ENCODE results near the gene HERC5. TPM values are rescaled to one million over a fixed set of nuclear protein-coding genes. Genes with fewer than 3 reads are reported as not detected.
A peak's percentile ranks its signal among the peaks of the same experiment; 100 is the strongest.
"Not testable (repeated sequence)": the region's sequence is repeated elsewhere in the genome, so short reads cannot be mapped to it uniquely, and the experiment has no call there.

Gene HERC5
- total RNA-seq, 1 donor from 2014 or later: 1.5 TPM

GRCh38 chr4:88445252-88445651 lies 11.7 kb upstream of the HERC5 start:
- intact Hi-C loops (cut with DNase I): no loop called here
- no peak for DNase-seq
- ATAC-seq (ENCODE audit: poor library complexity): no peak

DNA sequence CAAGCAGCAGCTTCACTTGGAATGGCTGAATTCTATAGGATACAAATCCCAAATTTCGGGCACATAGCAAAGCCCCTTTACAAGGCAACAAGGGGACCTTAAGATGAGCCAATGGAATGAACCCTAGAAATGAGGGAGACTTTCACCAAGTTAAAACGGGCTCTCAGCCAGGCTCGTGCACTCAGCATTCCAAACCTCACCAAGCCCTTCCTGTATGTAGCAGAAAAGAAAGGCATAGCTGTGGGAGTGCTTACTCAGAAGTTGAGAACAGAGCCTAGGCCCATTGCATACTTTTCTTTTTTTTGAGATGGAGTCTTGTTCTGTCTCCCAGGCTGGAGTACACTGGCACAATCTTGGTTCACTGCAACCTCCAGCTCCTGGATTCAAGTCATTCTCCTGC lies 10.8 kb upstream of the HERC5 start:
- DNase-seq (no peak), ATAC-seq (ENCODE audit: poor library complexity) (no peak)
- intact Hi-C loops (cut with DNase I): no loop called here

DNA sequence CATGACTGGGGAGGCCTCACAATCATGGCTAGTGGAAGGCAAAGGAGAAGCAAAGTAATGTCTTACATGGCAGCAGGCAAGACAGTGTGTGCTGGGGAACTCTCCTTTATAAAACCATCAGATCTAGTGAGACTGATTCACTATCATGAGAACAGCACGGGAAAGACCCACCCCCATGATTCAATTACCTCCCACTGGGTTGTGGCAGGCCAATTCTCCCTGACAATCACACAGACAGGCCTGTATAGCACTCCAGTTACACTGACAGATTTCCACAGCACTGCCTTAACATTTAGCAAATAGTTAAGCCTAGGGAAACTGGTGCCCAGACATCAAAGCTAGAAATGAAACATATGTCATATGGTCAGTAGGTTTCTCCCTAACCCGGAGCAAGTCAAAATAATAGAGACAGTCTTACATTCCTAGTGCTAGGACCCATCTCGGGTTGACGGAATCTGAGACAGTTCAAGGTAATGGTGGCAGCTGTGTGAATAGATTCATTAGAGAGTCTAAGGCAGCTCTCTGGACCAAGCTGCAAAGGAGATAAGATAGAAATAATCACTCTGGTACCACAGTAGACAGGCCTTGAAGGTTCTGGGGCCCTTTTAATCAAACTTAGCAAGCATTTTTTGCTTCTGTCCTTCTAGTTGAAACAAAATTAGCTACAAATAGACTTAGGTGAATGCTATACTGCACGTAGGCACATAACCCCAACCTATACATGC lies 9.4 kb upstream of the HERC5 start:
- intact Hi-C loops (cut with DNase I): no loop called here
- ATAC-seq (ENCODE audit: poor library complexity) (no peak), DNase-seq (no peak)

- intact Hi-C loops (cut with DNase I); DNase-seq; ATAC-seq (ENCODE audit: poor library complexity): not testable (repeated sequence)
Measured at GRCh38 chr4:88448211-88448765, 8.6 kb upstream of the HERC5 start.

GRCh38 chr4:88448889-88449288 lies 8.0 kb upstream of the HERC5 start:
- ATAC-seq (ENCODE audit: poor library complexity) (no peak), DNase-seq (no peak)
- intact Hi-C loops (cut with DNase I): no loop called here

DNA sequence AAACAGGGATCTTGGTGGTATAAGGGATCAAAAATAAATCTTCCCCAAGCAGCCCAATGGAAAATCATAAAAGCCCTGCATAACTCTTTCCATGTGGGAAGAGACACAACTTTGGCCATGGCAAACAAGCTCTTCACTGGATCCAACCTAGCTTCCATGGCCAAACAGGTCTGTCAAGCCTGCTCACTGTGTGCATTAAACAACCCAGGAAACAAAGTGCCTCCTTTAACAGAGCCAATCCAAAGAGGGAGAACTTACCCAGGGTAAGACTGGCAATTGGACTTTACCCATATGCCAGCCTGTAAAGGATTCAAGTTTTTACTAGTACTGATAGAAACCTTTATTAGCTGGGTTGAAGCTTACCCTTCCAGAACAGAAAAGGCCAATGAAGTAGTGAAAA lies 7.6 kb upstream of the HERC5 start:
- ATAC-seq (ENCODE audit: poor library complexity) (no peak), DNase-seq (no peak)
- intact Hi-C loops (cut with DNase I): no loop called here

- ATAC-seq (ENCODE audit: poor library complexity) (no peak), DNase-seq (no peak)
- intact Hi-C loops (cut with DNase I): no loop called here
Measured at GRCh38 chr4:88451205-88451604, 5.7 kb upstream of the HERC5 start.

GRCh38 chr4:88452912-88453311 lies 4.0 kb upstream of the HERC5 start:
- no peak for ATAC-seq (ENCODE audit: poor library complexity)
- DNase-seq: no peak
- intact Hi-C loops (cut with DNase I): no loop called here

- intact Hi-C loops (cut with DNase I): loop anchor here (5.0 kb wide), 1 partner anchor 80 kb away; the partner anchor contains the start of gene HERC6
- DNase-seq (peak; percentile 67), ATAC-seq (ENCODE audit: poor library complexity) (peak; percentile 81)
Measured at GRCh38 chr4:88457307-88458103, 586 bp downstream of the HERC5 start.

GRCh38 chr4:88458104-88458740 lies 1.3 kb downstream of the HERC5 start:
- DNase-seq (no peak), ATAC-seq (ENCODE audit: poor library complexity) (no peak)
- intact Hi-C loops (cut with DNase I): loop anchor here (5.0 kb wide), 1 partner anchor 81 kb away; the partner anchor contains the start of gene HERC6

DNA sequence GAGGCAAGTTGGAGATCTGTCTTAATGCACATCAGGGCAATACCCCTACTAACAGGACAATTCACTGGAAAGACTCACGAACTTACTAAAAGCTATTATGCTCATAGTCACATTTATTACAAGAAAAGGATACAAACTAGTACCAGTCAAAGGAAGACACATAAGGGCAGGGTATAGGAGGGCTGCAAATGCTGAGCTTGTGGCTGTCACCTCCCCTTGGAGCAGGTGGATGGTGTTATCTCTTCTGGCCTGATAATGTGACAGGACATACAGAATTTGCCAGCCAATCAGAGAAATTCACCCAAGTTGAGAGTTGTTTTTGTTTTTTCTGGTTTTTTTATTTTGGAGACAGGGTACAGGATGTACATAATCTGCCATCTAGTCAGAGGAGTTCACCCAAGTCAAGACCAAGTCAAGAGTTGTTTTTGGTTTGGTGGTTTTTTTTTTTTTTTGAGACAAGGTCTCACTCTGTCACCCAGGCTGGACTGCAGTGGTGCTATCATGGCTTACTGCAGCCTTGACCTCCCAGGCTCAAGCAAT lies 8.8 kb downstream of the HERC5 start:
- intact Hi-C loops (cut with DNase I): no loop called here

DNA sequence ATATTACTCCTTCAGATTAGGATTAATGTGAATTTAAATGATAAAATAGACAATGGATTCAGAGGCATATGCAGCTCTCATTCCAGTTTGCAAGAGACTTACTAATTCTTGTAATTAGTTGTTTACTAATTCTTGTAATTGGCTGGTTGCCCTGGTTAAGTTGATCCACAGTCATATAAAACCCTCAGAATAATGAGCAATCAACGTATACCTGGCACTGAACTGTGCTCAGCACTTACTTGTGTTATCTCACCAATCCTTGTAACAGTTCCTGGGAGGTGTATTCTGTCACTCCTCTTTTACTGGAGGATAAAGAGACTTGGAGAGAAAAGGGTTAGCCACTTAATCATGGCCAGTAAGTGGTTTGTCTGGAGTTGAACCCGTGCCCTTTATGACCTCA lies 10.5 kb downstream of the HERC5 start:
- intact Hi-C loops (cut with DNase I): no loop called here
- no peak for DNase-seq
- ATAC-seq (ENCODE audit: poor library complexity): no peak

More for the DNA sequence above, 8.8 kb downstream of the HERC5 start:
- ATAC-seq (ENCODE audit: poor library complexity) (no peak), DNase-seq (no peak)

DNA sequence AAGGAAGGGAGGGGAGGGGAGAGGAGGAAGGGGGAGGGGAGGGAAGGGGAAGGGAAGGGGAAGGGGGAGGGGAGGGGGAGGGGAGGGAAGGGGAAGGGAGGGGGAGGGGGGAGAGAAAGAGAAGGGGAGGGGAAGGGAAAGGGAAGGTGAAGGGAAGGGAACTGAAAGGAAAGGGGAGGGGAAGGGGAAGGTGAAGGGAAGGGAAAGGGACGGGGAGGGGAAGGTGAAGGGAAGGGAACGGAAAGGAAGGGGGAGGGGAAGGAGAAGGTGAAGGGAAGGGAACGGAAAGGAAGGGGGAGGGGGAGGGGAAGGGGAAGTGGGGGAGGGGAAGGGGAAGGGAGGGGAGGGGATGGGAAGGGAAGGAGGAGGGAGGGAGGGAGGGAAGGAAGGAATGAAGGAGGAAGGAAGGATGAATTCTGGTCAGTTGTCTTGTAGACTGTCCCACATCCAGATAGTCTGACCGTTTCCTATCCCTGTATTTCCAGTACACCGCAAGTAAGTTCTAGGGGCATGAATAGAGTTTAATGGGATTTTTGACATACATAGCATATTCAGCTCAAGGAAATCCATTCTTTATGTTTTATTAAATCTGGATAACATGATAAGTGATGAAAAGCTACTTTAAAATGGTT lies 20.4 kb downstream of the HERC5 start:
- DNase-seq (no peak), ATAC-seq (ENCODE audit: poor library complexity) (no peak)
- intact Hi-C loops (cut with DNase I): no loop called here

DNA sequence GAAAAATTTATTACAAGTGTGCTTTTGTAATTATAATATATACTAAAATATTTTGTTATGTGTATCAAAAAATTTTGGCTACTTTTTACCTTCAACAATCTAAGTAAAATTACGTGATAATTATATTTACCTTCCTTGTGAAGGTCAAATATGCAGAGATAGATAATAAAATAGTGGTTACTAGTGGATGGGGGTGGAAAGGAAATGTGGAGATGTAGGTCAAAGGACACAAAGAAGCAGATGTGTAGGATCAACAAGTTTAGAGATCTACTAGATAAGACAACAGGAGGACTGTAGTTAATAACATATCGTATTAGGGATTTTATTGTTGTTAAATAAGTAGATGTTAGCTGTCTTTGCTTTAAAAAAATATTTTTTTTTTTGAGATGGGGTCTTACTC lies 21.3 kb downstream of the HERC5 start:
- DNase-seq: no peak
- no peak for ATAC-seq (ENCODE audit: poor library complexity)
- intact Hi-C loops (cut with DNase I): no loop called here

- intact Hi-C loops (cut with DNase I): no loop called here
- DNase-seq: no peak
- peak; percentile 62 for ATAC-seq (ENCODE audit: poor library complexity)
Measured at GRCh38 chr4:88481537-88481936, 24.6 kb downstream of the HERC5 start.

DNA sequence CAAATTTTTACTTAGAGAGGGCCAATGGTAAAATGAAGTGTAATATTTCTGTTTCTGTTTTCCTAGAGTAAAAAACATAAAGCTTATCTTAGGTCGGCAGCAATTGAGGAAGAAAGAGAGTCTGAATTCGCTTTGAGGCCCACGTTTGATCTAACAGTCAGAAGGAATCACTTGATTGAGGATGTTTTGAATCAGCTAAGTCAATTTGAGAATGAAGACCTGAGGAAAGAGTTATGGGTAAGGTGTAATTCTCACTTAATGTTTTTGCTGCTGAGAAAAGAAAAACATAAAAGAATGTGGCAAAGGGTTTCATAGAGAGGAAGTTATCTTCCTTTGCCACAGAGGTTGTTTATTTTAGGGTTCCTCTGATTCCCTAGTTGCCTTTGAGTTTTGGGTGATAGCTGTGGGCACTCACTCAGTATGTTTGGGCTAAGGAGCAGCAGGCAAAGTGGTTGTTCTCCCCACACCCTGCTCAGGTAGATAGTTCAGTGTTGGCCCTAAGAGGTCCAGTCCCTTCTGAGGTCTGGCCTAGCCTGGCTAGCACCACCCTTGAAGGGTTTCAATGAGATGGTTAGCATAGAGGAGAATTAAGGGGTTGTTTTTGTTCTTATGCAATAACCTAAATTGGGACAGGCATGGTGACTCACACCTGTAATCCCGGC lies 32.3 kb downstream of the HERC5 start:
- DNase-seq (no peak), ATAC-seq (ENCODE audit: poor library complexity) (no peak)
- intact Hi-C loops (cut with DNase I): no loop called here

GRCh38 chr4:88497859-88498409 lies 41.0 kb downstream of the HERC5 start:
- intact Hi-C loops (cut with DNase I): no loop called here
- DNase-seq: no peak
- no peak for ATAC-seq (ENCODE audit: poor library complexity)

- ATAC-seq (ENCODE audit: poor library complexity) (no peak), DNase-seq (no peak)
- intact Hi-C loops (cut with DNase I): loop anchor here (10.0 kb wide), 1 partner anchor 129 kb away; the partner anchor contains the start of gene HERC6
Measured at GRCh38 chr4:88503344-88503743, 46.4 kb downstream of the HERC5 start.

Measured in Right ventricle myocardium superior (tissue), 1 donor.